ENCODE measurements around the gene PPM1J. TPM values are rescaled to one million over a fixed set of nuclear protein-coding genes. Genes with fewer than 3 reads are reported as not detected.

PPM1J gene
- total RNA-seq, 2 donors from 2014 or later = 2.3 to 2.7 TPM

- Histone ChIP-seq H3K27me3 (replicated peaks; ENCODE audit: insufficient read depth) (no peaks in the 10 kb centered on the region), H3K9me3 (no peaks in the 10 kb centered on the region), H3K27ac (peak overlapping the region; percentile 72 to 87), H3K4me1 (ENCODE audit: control insufficient read depth in 1 of 2, low read depth in 2 of 2) (peaks cover 20 to 63% of the 10 kb centered on the region in 2 donors), H3K36me3 (peaks cover 31% of the 10 kb centered on the region), H3K4me3 (peak overlapping the region; percentile 32)
- DNase-seq (ENCODE audit: low spot score) (peak; percentile 97), ATAC-seq (ENCODE audit: insufficient number of reproducible peaks, low FRiP score, low read depth) (peak; percentile 78)
- no peak for TF ChIP-seq CTCF (IDR thresholded peaks at IDR 0.05)
Observed at GRCh38 chr1:112700290-112701226, 14.6 kb downstream of the PPM1J start.

GRCh38 chr1:112699425-112700144 lies 15.5 kb downstream of the PPM1J start:
- Histone ChIP-seq H3K27me3 (replicated peaks; ENCODE audit: insufficient read depth) (no peaks in the 10 kb centered on the region), H3K36me3 (peaks cover 39% of the 10 kb centered on the region), H3K4me1 (ENCODE audit: control insufficient read depth in 1 of 2, low read depth in 2 of 2) (peaks cover 19 to 56% of the 10 kb centered on the region in 2 donors), H3K27ac (peak overlapping the region; percentile 72 to 87), H3K4me3 (peak overlapping the region; percentile 32), H3K9me3 (no peaks in the 10 kb centered on the region)
- DNase-seq (ENCODE audit: low spot score) (no peak), ATAC-seq (ENCODE audit: insufficient number of reproducible peaks, low FRiP score, low read depth) (no peak)
- TF ChIP-seq CTCF (IDR thresholded peaks at IDR 0.05) = no peak

- Histone ChIP-seq H3K4me3 (no peak overlapping the region), H3K9me3 (no peaks in the 10 kb centered on the region), H3K27me3 (replicated peaks; ENCODE audit: insufficient read depth) (no peaks in the 10 kb centered on the region), H3K36me3 (peaks cover 48% of the 10 kb centered on the region), H3K4me1 (ENCODE audit: control insufficient read depth in 1 of 2, low read depth in 2 of 2) (peaks cover 14 to 47% of the 10 kb centered on the region in 2 donors), H3K27ac (peak overlapping the region; percentile 72 to 87)
- DNase-seq (ENCODE audit: low spot score) = no peak
- no peak for ATAC-seq (ENCODE audit: insufficient number of reproducible peaks, low FRiP score, low read depth)
- TF ChIP-seq CTCF (IDR thresholded peaks at IDR 0.05) = no peak
Observed at GRCh38 chr1:112698366-112699310, 16.5 kb downstream of the PPM1J start.

- no peaks in the 10 kb centered on the region for H3K9me3 ChIP-seq
- DNase-seq (ENCODE audit: low spot score) (no peak), ATAC-seq (ENCODE audit: insufficient number of reproducible peaks, low FRiP score, low read depth) (no peak)
- H3K27me3 ChIP-seq (replicated peaks; ENCODE audit: insufficient read depth) = no peaks in the 10 kb centered on the region
- TF ChIP-seq CTCF (IDR thresholded peaks at IDR 0.05) = no peak
- H3K4me1 ChIP-seq (ENCODE audit: control insufficient read depth in 1 of 2, low read depth in 2 of 2) = peaks cover 14 to 39% of the 10 kb centered on the region in 2 donors
- no peak overlapping the region for H3K27ac ChIP-seq
- H3K4me3 ChIP-seq = no peak overlapping the region
- H3K36me3 ChIP-seq = peaks cover 49% of the 10 kb centered on the region
Observed at GRCh38 chr1:112697781-112698201, 17.3 kb downstream of the PPM1J start.

Measured in thoracic aorta (tissue), 2 donors.